ENCODE data around the gene IRGC. TPM values are rescaled to one million over a fixed set of nuclear protein-coding genes. Genes with fewer than 3 reads are reported as not detected.
A peak's percentile ranks its signal among the peaks of the same experiment; 100 is the strongest.
"Not testable (repeated sequence)": the region's sequence is repeated elsewhere in the genome, so short reads cannot be mapped to it uniquely, and the experiment has no call there.

Gene IRGC
- total RNA-seq, 1 donor from 2014 or later: not detected

GRCh38 chr19:43759515-43759914 is 43.6 kb downstream of the IRGC start:
- H3K27me3 ChIP-seq (ENCODE audit: control insufficient read depth, insufficient read depth, low read length): no peaks in the 10 kb centered on the region
- H3K4me3 ChIP-seq (ENCODE audit: low read depth, low read length): no peak overlapping the region
- TF ChIP-seq CTCF (IDR thresholded peaks at IDR 0.05; ENCODE audit: insufficient read depth, low read length, severe bottlenecking): peak; percentile 30
- DNase-seq (ENCODE audit: low read depth) (peak; percentile 97), FAIRE-seq (peak; percentile 50)
- no peaks in the 10 kb centered on the region for H3K36me3 ChIP-seq (ENCODE audit: control insufficient read depth, insufficient read depth, low read length)

GRCh38 chr19:43760941-43761340 is 45.1 kb downstream of the IRGC start:
- Histone ChIP-seq H3K4me3 (ENCODE audit: low read depth, low read length) (no peak overlapping the region), H3K36me3 (ENCODE audit: control insufficient read depth, insufficient read depth, low read length) (no peaks in the 10 kb centered on the region), H3K27me3 (ENCODE audit: control insufficient read depth, insufficient read depth, low read length) (no peaks in the 10 kb centered on the region)
- DNase-seq (ENCODE audit: low read depth): no peak
- TF ChIP-seq CTCF (IDR thresholded peaks at IDR 0.05; ENCODE audit: insufficient read depth, low read length, severe bottlenecking): no peak
- FAIRE-seq: no peak

- FAIRE-seq (no peak), DNase-seq (ENCODE audit: low read depth) (no peak)
- no peak for TF ChIP-seq CTCF (IDR thresholded peaks at IDR 0.05; ENCODE audit: insufficient read depth, low read length, severe bottlenecking)
- Histone ChIP-seq H3K36me3 (ENCODE audit: control insufficient read depth, insufficient read depth, low read length) (no peaks in the 10 kb centered on the region), H3K27me3 (ENCODE audit: control insufficient read depth, insufficient read depth, low read length) (no peaks in the 10 kb centered on the region), H3K4me3 (ENCODE audit: low read depth, low read length) (no peak overlapping the region)
These were observed 46.9 kb downstream of the IRGC start for GRCh38 chr19:43762814-43763213.

GRCh38 chr19:43763473-43763939 is 47.6 kb downstream of the IRGC start:
- no peak overlapping the region for H3K4me3 ChIP-seq (ENCODE audit: low read depth, low read length)
- peak; percentile 46 for DNase-seq (ENCODE audit: low read depth)
- no peaks in the 10 kb centered on the region for H3K27me3 ChIP-seq (ENCODE audit: control insufficient read depth, insufficient read depth, low read length)
- FAIRE-seq: no peak
- no peaks in the 10 kb centered on the region for H3K36me3 ChIP-seq (ENCODE audit: control insufficient read depth, insufficient read depth, low read length)
- TF ChIP-seq CTCF (IDR thresholded peaks at IDR 0.05; ENCODE audit: insufficient read depth, low read length, severe bottlenecking): no peak

- not testable (repeated sequence) for H3K36me3 ChIP-seq (ENCODE audit: control insufficient read depth, insufficient read depth, low read length); H3K4me3 ChIP-seq (ENCODE audit: low read depth, low read length); H3K27me3 ChIP-seq (ENCODE audit: control insufficient read depth, insufficient read depth, low read length); DNase-seq (ENCODE audit: low read depth); FAIRE-seq
These were observed 48.8 kb downstream of the IRGC start for GRCh38 chr19:43764684-43765083.

- FAIRE-seq: peak; percentile 86
- H3K4me3 ChIP-seq (ENCODE audit: low read depth, low read length): no peak overlapping the region
- TF ChIP-seq CTCF (IDR thresholded peaks at IDR 0.05; ENCODE audit: insufficient read depth, low read length, severe bottlenecking): no peak
- H3K36me3 ChIP-seq (ENCODE audit: control insufficient read depth, insufficient read depth, low read length): no peaks in the 10 kb centered on the region
- no peaks in the 10 kb centered on the region for H3K27me3 ChIP-seq (ENCODE audit: control insufficient read depth, insufficient read depth, low read length)
- peak; percentile 95 for DNase-seq (ENCODE audit: low read depth)
These were observed 49.4 kb downstream of the IRGC start for GRCh38 chr19:43765109-43765876.

Data from bronchial epithelial cell (primary cell).